Loucy (cell line): ENCODE measurements around the gene MLIP.

Source experiments
- H2AFZ ChIP-seq: fragments of 200-600 bp; sonication (generic); 2 replicates; pipeline ENCODE4 v1.6.0; 2016; ENCODE audit warnings: antibody characterized with exemption, mild to moderate bottlenecking, low read length, moderate library complexity
- H3F3A ChIP-seq: fragments of 200-600 bp; 2 replicates; pipeline ENCODE4 v1.6.0; 2016; ENCODE audit warnings: antibody characterized with exemption, low read depth, mild to moderate bottlenecking
- H3K27me3 ChIP-seq: fragments of 200-600 bp; sonication (generic); 2 replicates; pipeline ENCODE4 v1.6.1; 2014; ENCODE audit warnings: low read length, mild to moderate bottlenecking; ENCODE audit not compliant: insufficient read depth, poor library complexity, severe bottlenecking
- H3K36me3 ChIP-seq: fragments of 200-600 bp; sonication (generic); 2 replicates; pipeline ENCODE4 v1.6.1; 2016; ENCODE audit warnings: low read length; ENCODE audit not compliant: insufficient read depth
- H3K4me1 ChIP-seq: fragments of 200-600 bp; sonication (generic); 2 replicates; pipeline ENCODE4 v1.5.1; 2014; ENCODE audit warnings: low read length, mild to moderate bottlenecking; ENCODE audit not compliant: insufficient read depth, poor library complexity, severe bottlenecking
- H3K4me2 ChIP-seq: fragments of 200-600 bp; sonication (generic); 2 replicates; pipeline ENCODE4 v1.6.0; 2014; ENCODE audit warnings: antibody characterized with exemption, low read length, low read depth, mild to moderate bottlenecking; ENCODE audit not compliant: poor library complexity, severe bottlenecking
- H3K4me3 ChIP-seq: fragments of 200-600 bp; sonication (generic); 2 replicates; pipeline ENCODE4 v1.5.1; 2014; ENCODE audit warnings: low read length, mild to moderate bottlenecking, mixed read lengths; ENCODE audit not compliant: poor library complexity, severe bottlenecking
- H3K79me2 ChIP-seq: fragments of 200-600 bp; sonication (generic); 2 replicates; pipeline ENCODE4 v1.6.1; 2014; ENCODE audit warnings: low read length; ENCODE audit not compliant: insufficient read depth
- H3K9ac ChIP-seq: fragments of 200-600 bp; sonication (generic); 2 replicates; pipeline ENCODE4 v1.6.0; 2014; ENCODE audit warnings: mild to moderate bottlenecking, low read depth, low read length, moderate library complexity; ENCODE audit not compliant: poor library complexity, severe bottlenecking
- H3K9me2 ChIP-seq: fragments of 200-600 bp; sonication (generic); replicated peaks from 2 replicates; pipeline ENCODE4 v1.6.1; 2016; ENCODE audit warnings: low read depth, low read length, mixed read lengths
- H3K9me3 ChIP-seq: fragments of 200-600 bp; sonication (generic); 2 replicates; pipeline ENCODE4 v1.6.1; 2014; ENCODE audit warnings: mild to moderate bottlenecking, antibody characterized with exemption, low read length, low read depth; ENCODE audit not compliant: insufficient read depth
- H4K20me1 ChIP-seq: fragments of 200-600 bp; sonication (generic); 2 replicates; pipeline ENCODE4 v1.6.0; 2014; ENCODE audit warnings: antibody characterized with exemption, low read length, mild to moderate bottlenecking; ENCODE audit not compliant: insufficient read depth, poor library complexity, severe bottlenecking
- CTCF ChIP-seq: fragments of 200-600 bp; sonication (generic); conservative IDR thresholded peaks from 2 replicates; pipeline ENCODE4 v1.5.1; 2014; ENCODE audit warnings: mild to moderate bottlenecking, antibody characterized with exemption, low read length
- EZH2phosphoT487 ChIP-seq: fragments of 200-600 bp; IDR thresholded peaks from 2 replicates; pipeline ENCODE4 v1.6.1; 2018; ENCODE audit warnings: antibody characterized with exemption, mild to moderate bottlenecking, moderate library complexity, borderline replicate concordance

MLIP gene

GRCh38 chr6:54299542-54300269, 188.5 kb downstream of the MLIP start:
- H4K20me1 ChIP-seq: no peaks in the 10 kb centered on the region
- no peaks in the 10 kb centered on the region for H3K9me3 ChIP-seq
- H3K27me3 ChIP-seq: no peaks in the 10 kb centered on the region
- no peak overlapping the region for H3K4me3 ChIP-seq
- H3K36me3 ChIP-seq: no peaks in the 10 kb centered on the region
- no peaks in the 10 kb centered on the region for H3K79me2 ChIP-seq
- no peak overlapping the region for H3K4me2 ChIP-seq
- no peaks in the 10 kb centered on the region for H3K9me2 ChIP-seq
- no peaks in the 10 kb centered on the region for H3F3A ChIP-seq
- H3K9ac ChIP-seq: no peak overlapping the region
- TF ChIP-seq EZH2phosphoT487 (no peak), CTCF (no peak)
- no peak overlapping the region for H2AFZ ChIP-seq
- peaks cover 5% of the 10 kb centered on the region for H3K4me1 ChIP-seq

GRCh38 chr6:54301770-54302169, 190.5 kb downstream of the MLIP start:
- no peaks in the 10 kb centered on the region for H3K79me2 ChIP-seq
- H2AFZ ChIP-seq: peak overlapping the region; percentile 65
- H3K27me3 ChIP-seq: no peaks in the 10 kb centered on the region
- H4K20me1 ChIP-seq: no peaks in the 10 kb centered on the region
- H3K9me3 ChIP-seq: no peaks in the 10 kb centered on the region
- H3K4me3 ChIP-seq: no peak overlapping the region
- no peaks in the 10 kb centered on the region for H3K9me2 ChIP-seq
- no peak overlapping the region for H3K4me2 ChIP-seq
- no peak overlapping the region for H3K9ac ChIP-seq
- H3K4me1 ChIP-seq: peaks cover 21% of the 10 kb centered on the region
- H3F3A ChIP-seq: peaks cover 8% of the 10 kb centered on the region; the same call in 1 of the 2 replicates
- no peaks in the 10 kb centered on the region for H3K36me3 ChIP-seq
- TF ChIP-seq EZH2phosphoT487 (no peak), CTCF (no peak)

GRCh38 chr6:54307439-54307910, 196.2 kb downstream of the MLIP start:
- no peaks in the 10 kb centered on the region for H3K9me2 ChIP-seq
- H3K9me3 ChIP-seq: no peaks in the 10 kb centered on the region
- H3K4me1 ChIP-seq: peaks cover 32% of the 10 kb centered on the region
- H4K20me1 ChIP-seq: no peaks in the 10 kb centered on the region
- H3K27me3 ChIP-seq: no peaks in the 10 kb centered on the region
- no peaks in the 10 kb centered on the region for H3K36me3 ChIP-seq
- TF ChIP-seq CTCF (no peak), EZH2phosphoT487 (no peak)
- no peaks in the 10 kb centered on the region for H3K79me2 ChIP-seq
- H3K4me2 ChIP-seq: peak overlapping the region; percentile 40
- H3K4me3 ChIP-seq: no peak overlapping the region
- no peak overlapping the region for H2AFZ ChIP-seq
- peaks cover 8% of the 10 kb centered on the region; the same call in 1 of the 2 replicates for H3F3A ChIP-seq
- no peak overlapping the region for H3K9ac ChIP-seq
